Measurements from ENCODE around the gene NUP107.

The NUP107 gene

GRCh38 chr12:68793975-68794652 is 107.3 kb downstream of the NUP107 start:
- no peak for TF ChIP-seq CTCF (IDR thresholded peaks at IDR 0.05; ENCODE audit: insufficient read depth, low read length, missing control alignments)
- CTCF ChIA-PET, result interaction anchor here (0.7 to 5.9 kb wide), 2 partner anchors 14 to 36 kb away, joined by 4 to 37 read pairs; partner anchors contain the start of gene MDM2
- POLR2A ChIA-PET, result no interaction called here
- no peak overlapping the region for H3K4me3 ChIP-seq (ENCODE audit: low read depth, low read length)
- no peak for DNase-seq (ENCODE audit: low read depth, low spot score)

GRCh38 chr12:68794653-68795251 is 108.0 kb downstream of the NUP107 start:
- ChIA-PET POLR2A (interaction anchor here (1.1 kb wide), 1 partner anchor 14 kb away, joined by 5 read pairs; no protein-coding TSS in a partner anchor), CTCF (interaction anchor here (0.6 to 5.9 kb wide), 3 partner anchors 10 to 468 kb away, joined by 3 to 37 read pairs (median 3); partner anchors contain the start of gene MDM2)
- no peak overlapping the region for H3K4me3 ChIP-seq (ENCODE audit: low read depth, low read length)
- no peak for DNase-seq (ENCODE audit: low read depth, low spot score)
- TF ChIP-seq CTCF (IDR thresholded peaks at IDR 0.05; ENCODE audit: insufficient read depth, low read length, missing control alignments), result no peak

Measured in AG04449 (cell line).